HuH-7 (cell line): ENCODE data around the gene DDAH2.
A peak's percentile ranks its signal among the peaks of the same experiment; 100 is the strongest.

ENCODE experiments used
- DNase-seq: peaks from one replicate; pipeline ENCODE4 v3.0.0; 2011; ENCODE audit warnings: low spot score

The DDAH2 gene

DNA sequence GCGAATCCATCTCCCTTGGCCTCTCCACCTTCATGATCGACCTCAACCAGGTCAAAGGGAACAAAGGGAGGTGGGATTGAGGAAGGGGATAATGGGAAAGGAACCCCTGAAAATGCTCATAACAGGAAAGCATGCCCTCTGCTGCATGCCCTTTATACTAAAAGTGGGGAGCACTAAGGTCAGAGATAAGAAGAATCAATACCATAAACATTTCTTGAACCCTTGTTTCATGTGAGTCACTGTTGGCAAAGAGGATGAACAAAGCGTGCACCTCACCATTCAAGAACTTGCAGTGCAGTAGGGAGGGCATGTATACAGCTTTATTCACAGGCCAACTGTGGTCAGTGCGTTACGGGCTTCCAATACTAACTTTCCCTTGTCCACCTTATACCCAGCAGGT is 31.7 kb upstream of the DDAH2 start:
- no peak for DNase-seq

GRCh38 chr6:31758281-31758680 is 29.2 kb upstream of the DDAH2 start:
- no peak for DNase-seq

DNA sequence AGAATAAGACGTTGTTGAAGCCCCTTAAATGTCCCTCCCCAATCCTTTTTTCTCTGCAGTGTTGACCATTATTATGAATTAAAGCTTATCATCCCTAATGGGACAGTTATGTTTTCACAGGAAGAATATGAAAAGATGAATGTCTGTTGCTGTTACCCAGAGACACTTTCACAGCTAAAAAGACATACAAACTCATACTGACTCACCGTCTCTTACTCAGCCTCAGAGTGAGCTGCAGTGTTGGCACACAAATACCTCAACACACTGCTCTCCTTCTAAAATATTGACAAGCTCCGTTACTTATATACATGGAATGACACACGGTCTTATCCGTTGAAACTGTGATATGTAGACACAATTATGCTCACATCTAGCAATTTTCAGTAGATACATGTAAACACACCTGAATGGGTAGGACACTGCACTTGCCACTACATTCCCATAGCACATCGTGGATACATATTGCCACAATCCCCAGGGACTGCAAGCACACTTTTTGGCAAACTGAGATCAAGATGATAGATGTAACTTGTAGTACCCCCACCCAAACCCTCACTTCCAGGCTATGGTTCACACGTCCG is 23.7 kb upstream of the DDAH2 start:
- no peak for DNase-seq

DNA sequence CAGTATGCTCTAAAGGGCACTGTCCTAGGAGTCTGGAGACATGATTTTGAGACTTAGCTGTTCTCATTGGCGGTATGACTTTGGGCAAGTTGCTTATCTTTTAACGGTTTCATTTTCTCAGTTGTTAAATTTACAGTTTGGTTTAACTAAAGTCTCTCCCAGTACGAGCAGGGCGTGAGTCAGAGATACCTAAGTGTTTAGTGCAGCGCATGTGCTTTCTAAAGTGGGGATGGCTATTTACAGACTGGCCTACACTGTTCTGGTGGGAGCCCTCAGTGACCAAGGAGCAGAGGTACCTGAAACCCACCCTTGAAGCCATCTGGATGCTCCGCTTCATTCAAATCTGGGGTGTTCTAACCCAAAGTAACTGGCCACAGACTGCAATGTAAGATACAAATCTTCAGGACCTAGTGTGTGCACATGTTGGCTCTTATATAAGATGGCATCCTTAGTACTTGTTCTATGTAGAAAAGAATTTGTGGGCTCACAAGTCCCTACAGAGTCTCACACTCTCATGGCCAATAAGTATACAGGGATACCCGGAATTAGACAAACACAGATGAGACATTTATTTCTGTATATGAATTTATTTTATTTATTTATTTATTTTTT is 21.4 kb upstream of the DDAH2 start:
- no peak for DNase-seq

- no peak for DNase-seq
Measured at GRCh38 chr6:31749301-31750036, 20.4 kb upstream of the DDAH2 start.

DNA sequence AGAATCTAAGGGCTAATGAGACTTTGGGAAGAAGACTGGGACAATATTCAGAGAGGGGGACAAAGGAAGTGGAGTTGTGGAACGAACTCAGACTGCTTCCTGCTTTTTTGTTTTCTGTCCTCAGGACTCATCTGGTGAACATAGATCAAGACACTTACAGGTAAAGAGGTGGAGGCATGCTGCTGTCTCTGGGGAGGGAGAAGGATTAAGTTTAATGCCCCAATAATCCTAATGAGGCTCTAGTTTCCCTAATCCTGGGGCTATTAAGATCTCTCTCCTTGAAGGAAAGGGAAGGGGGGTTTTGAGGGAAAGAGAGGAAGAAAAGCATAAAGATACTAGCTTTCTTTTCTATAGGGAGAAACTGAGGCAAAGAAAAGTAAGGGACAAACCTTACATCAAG is 15.3 kb upstream of the DDAH2 start:
- no peak for DNase-seq

GRCh38 chr6:31742894-31743293 is 13.8 kb upstream of the DDAH2 start:
- DNase-seq = no peak

GRCh38 chr6:31741815-31742214 is 12.7 kb upstream of the DDAH2 start:
- no peak for DNase-seq

DNA sequence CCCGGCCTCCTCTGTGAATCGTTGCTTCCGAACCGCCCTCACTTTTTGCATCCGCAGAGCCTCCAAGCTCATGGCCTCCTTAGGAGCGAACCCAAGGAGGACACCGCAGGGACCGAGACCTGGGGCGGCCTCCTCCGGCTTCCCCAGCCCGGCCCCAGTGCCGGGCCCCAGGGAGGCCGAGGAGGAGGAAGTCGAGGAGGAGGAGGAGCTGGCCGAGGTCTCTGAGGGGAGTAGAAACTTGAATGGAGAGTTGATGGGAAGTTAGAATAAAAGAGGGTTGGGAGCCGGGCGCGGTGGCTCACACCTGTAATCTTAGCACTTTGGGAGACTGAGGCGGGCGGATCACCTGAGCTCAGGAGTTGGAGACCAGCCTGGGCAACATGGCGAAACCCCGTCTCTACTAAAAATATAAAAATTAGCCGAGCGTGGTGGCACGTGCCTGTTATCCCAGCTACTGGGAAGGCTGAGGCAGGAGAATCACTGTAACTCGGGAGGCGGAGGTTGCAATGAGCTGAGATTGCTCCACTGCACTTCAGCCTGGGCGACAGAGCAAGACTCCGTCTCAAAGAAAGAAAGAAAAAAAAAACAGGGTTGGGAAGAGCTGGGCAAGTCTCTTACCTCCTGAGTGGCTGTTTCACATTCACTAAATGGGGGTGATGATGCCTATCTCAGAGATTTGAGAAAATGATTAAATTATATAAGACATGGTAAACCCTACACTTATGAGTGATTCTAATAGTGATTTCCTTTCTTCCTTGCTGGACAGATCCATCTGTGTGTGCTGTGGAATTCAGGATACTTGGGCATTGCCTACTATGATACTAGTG is 11.5 kb upstream of the DDAH2 start:
- DNase-seq = no peak

DNA sequence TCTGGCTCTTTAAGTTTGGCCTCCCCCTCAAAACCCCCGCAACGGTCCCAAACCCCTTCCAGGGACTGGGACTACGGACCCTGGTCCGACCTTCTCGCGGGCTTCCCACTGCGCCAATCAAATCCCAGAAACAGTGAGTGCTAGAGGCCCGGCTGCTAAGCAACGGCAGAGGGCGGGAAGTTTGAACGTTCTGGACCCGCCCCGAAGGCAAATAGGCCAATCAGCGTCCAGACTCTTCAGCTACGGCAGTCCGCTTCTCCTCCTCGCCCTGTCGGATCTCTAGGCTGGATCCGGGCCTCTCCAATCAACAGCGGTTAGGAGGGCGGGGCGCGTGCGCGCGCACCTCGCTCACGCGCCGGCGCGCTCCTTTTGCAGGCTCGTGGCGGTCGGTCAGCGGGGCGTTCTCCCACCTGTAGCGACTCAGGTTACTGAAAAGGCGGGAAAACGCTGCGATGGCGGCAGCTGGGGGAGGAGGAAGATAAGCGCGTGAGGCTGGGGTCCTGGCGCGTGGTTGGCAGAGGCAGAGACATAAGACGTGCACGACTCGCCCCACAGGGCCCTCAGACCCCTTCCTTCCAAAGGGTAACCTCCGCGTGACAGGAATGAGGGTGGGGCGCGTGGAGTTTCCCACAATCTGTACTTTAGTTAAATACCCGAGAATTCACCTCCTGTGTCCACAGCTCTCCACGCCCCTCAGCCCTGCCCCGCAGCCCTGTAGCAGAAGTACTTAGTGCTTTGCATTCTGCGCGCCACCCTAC is 10.7 kb upstream of the DDAH2 start, which contains the start of gene MSH5:
Gene MSH5, plus strand, starts transcription at position 367 of the 758 bp plus-strand sequence. CDS start 462 bp downstream, outside the sequence.
- peak; percentile 83 for DNase-seq

GRCh38 chr6:31737991-31738979 is 9.2 kb upstream of the DDAH2 start:
- peak; percentile 68 for DNase-seq

DNA sequence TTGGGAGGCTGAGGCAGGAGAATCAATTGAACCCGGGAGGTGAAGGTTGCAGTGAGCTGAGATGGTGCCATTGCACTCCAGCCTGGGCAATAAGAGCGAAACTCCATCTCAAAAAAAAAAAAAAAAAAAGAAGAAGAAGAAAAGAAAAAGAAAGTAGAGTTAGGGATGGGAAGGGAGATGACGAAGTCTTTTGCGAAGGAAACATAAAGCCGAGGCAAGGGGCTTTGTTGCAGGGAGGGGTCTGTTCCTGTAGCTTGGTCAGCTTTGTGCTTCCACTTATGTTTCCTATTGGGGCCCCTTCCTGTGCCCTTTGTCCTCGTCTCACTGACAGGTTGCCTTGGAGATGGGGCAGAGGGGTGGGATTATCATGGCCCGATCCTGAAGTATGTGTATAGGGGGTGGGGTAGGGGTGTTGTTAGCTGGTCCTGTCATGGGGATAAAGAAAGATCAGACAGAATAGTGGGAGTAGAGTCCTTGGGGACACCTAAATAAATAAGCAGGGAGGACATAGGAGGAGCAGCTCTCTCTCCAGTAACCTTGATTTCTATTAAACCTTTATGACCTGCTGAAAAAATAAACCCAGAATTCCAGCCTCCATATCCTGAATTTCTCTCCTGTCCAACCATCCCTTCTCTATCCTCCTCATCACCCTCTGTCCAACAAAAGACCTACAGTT is 8.4 kb upstream of the DDAH2 start:
- peak; percentile 70 for DNase-seq

GRCh38 chr6:31736768-31737314 is 7.7 kb upstream of the DDAH2 start:
- no peak for DNase-seq

- peak; percentile 77 for DNase-seq
Measured at GRCh38 chr6:31736021-31736767, 7.1 kb upstream of the DDAH2 start, which contains the start of gene CLIC1. TSS of gene CLIC1 (minus strand) at chr6:31736530. CDS start at chr6:31736300, 230 bp downstream.

DNA sequence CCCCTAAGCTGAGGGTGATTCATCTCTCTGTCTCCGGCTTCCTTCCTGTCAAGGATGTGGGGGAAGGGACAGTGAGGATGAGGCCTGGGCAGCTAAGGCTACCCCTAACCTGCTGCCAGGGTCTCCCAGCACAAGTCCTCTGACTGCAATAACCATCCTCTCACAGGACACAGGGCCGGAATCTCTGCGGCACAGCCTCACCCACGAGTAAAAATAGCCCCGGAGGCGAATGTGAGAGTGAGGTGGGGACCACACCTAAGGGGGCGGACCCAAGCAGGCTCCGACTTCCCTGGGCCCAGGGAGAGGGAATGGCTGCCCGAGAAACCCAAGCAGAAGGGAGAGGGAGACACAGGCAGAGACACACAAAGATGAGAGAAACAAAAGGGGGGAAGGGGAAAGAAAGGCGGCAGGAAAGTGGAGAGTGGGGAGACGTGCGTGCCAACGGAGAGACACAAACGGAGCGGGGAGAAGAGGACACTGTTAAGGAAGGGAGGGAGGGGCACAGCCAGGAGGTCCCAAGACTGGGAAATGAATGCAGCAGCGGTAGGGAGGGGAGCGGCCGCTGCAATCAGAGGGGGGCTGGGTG is 5.8 kb upstream of the DDAH2 start:
- DNase-seq = no peak

GRCh38 chr6:31734247-31734820 is 5.2 kb upstream of the DDAH2 start:
- DNase-seq = no peak

DNA sequence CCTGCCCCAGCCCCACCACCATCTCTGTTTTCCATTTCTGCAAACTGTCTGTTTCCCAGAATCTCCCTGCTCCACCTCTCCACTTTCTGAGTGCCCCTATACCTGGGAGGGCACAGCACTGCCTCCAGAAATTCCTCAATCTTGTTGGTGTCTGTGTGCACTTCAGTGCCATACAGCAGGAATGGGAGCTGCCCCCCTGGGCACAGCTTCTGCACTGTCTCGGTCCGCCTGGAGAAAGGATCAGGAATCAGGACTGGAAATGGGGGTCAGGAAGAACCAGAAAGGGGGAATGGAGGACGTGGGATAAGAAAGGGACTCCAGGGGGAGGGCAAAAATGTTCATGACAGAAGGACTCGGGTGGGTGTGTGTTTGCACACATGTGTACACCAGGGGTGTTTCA is 4.6 kb upstream of the DDAH2 start:
- no peak for DNase-seq

- no peak for DNase-seq
Measured at GRCh38 chr6:31732029-31732428, 2.9 kb upstream of the DDAH2 start.
